ENCODE data around the gene LTB. TPM values are rescaled to one million over a fixed set of nuclear protein-coding genes. Genes with fewer than 3 reads are reported as not detected.

LTB gene
- total RNA-seq, 1 donor from 2014 or later: 0.57 TPM

DNA sequence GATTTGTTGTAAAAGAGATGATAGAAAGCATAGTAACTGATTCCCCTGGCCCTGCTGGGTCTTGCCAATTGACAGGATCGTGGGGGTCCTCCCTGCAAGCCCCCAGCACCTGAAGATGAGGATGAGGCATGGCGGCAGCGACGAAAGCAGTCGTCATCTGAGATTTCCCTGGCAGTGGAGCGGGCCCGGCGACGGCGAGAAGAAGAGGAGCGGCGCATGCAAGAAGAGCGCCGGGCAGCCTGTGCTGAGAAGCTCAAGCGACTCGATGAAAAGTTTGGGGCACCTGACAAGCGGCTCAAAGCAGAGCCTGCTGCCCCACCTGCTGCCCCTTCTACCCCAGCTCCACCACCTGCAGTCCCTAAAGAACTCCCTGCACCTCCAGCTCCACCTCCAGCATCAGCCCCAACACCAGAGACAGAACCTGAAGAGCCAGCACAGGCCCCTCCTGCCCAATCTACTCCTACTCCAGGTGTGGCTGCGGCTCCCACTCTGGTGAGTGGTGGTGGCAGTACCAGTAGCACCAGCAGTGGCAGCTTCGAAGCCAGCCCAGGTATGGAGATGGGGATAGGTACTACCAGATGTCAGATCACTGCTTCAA is 45.6 kb upstream of the LTB start:
- no peak for DNase-seq (ENCODE audit: low spot score, unreplicated experiment)
- Mint-ChIP-seq H3K36me3 (ENCODE audit: insufficient read depth) (peaks cover 42% of the 10 kb centered on the region), H3K9me3 (ENCODE audit: low read depth) (no peaks in the 10 kb centered on the region), H3K4me3 (ENCODE audit: low read depth) (no peak overlapping the region), H3K27ac (no peak overlapping the region), H3K4me1 (ENCODE audit: low read depth) (peaks cover 1% of the 10 kb centered on the region), H3K27me3 (no peaks in the 10 kb centered on the region)
- TF ChIP-seq, protein P1, sequence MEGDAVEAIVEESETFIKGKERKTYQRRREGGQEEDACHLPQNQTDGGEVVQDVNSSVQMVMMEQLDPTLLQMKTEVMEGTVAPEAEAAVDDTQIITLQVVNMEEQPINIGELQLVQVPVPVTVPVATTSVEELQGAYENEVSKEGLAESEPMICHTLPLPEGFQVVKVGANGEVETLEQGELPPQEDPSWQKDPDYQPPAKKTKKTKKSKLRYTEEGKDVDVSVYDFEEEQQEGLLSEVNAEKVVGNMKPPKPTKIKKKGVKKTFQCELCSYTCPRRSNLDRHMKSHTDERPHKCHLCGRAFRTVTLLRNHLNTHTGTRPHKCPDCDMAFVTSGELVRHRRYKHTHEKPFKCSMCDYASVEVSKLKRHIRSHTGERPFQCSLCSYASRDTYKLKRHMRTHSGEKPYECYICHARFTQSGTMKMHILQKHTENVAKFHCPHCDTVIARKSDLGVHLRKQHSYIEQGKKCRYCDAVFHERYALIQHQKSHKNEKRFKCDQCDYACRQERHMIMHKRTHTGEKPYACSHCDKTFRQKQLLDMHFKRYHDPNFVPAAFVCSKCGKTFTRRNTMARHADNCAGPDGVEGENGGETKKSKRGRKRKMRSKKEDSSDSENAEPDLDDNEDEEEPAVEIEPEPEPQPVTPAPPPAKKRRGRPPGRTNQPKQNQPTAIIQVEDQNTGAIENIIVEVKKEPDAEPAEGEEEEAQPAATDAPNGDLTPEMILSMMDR (IDR thresholded peaks at IDR 0.05; ENCODE audit: unreplicated experiment): no peak

DNA sequence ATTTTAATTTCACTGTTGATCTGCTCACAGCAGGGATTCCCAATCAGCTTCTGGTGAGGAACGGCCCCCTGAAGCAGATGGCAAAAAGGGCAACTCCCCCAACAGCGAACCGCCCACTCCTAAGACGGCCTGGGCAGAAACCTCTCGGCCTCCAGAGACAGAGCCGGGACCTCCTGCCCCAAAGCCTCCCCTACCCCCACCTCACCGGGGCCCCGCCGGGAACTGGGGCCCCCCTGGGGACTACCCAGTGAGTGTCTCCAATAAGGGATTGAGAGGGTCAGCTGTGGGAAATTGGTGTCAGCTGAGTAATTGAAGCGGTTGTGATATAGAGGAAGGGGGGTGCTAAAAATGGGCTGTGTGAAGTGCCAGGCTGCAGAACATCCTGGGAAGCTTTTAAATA is 44.7 kb upstream of the LTB start:
- TF ChIP-seq, protein P1 (IDR thresholded peaks at IDR 0.05; ENCODE audit: unreplicated experiment): no peak
- no peak for DNase-seq (ENCODE audit: low spot score, unreplicated experiment)
- no peak overlapping the region for H3K4me3 Mint-ChIP-seq (ENCODE audit: low read depth)

DNA sequence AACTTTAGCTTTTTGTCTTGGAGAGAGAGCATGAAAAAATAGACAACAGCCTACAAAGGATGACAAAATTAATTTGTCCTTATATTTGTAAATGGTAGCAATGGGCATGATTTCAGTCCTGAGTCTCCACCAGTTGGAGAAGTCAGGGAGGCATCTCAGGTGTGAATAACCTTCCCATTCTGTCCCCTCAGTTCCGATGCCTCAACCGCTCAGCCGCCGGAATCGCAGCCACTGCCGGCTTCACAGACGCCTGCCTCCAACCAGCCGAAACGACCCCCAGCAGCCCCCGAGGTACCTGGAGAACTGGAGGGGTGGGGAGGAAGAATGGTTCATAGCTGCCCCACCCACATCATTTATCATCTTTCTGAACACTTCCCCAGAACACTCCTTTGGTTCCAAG is 41.8 kb upstream of the LTB start:
- TF ChIP-seq, protein P1 (IDR thresholded peaks at IDR 0.05; ENCODE audit: unreplicated experiment): no peak
- no peaks in the 10 kb centered on the region for H3K27me3 Mint-ChIP-seq
- H3K9me3 Mint-ChIP-seq (ENCODE audit: low read depth): no peaks in the 10 kb centered on the region
- H3K4me3 Mint-ChIP-seq (ENCODE audit: low read depth): no peak overlapping the region
- no peak for DNase-seq (ENCODE audit: low spot score, unreplicated experiment)
- H3K27ac Mint-ChIP-seq: peak overlapping the region; percentile 50
- peaks cover 14% of the 10 kb centered on the region for H3K4me1 Mint-ChIP-seq (ENCODE audit: low read depth)
- peaks cover 38% of the 10 kb centered on the region for H3K36me3 Mint-ChIP-seq (ENCODE audit: insufficient read depth)

More for the DNA sequence above, 44.7 kb upstream of the LTB start:
- H3K27me3 Mint-ChIP-seq: no peaks in the 10 kb centered on the region
- H3K4me1 Mint-ChIP-seq (ENCODE audit: low read depth): peaks cover 10% of the 10 kb centered on the region
- peak overlapping the region; percentile 19 for H3K27ac Mint-ChIP-seq
- H3K36me3 Mint-ChIP-seq (ENCODE audit: insufficient read depth): peaks cover 48% of the 10 kb centered on the region
- H3K9me3 Mint-ChIP-seq (ENCODE audit: low read depth): no peaks in the 10 kb centered on the region

DNA sequence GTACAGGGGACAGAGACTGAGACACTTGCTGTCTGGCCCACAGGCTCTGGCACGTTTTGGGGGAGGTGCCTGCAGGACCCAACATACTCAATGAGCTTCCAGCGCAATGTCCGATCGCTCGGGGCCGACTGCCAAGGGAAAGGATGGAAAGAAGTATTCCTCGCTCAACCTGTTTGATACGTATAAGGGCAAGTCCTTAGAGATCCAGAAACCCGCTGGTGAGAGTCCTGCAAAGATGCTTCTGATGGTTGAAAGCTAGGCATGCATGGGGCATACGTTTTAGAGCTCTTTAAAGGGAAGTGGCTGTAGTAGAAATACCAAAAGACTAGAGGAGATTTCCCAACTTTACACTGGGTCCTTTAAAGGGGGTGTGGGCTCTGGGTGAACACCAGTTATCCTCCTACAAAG is 40.5 kb upstream of the LTB start:
- Mint-ChIP-seq H3K27me3 (no peaks in the 10 kb centered on the region), H3K4me1 (ENCODE audit: low read depth) (peaks cover 14% of the 10 kb centered on the region), H3K9me3 (ENCODE audit: low read depth) (no peaks in the 10 kb centered on the region), H3K4me3 (ENCODE audit: low read depth) (peak overlapping the region; percentile 89), H3K27ac (peak overlapping the region; percentile 96), H3K36me3 (ENCODE audit: insufficient read depth) (peaks cover 32% of the 10 kb centered on the region)
- DNase-seq (ENCODE audit: low spot score, unreplicated experiment): no peak
- TF ChIP-seq, protein P1 (IDR thresholded peaks at IDR 0.05; ENCODE audit: unreplicated experiment): no peak

DNA sequence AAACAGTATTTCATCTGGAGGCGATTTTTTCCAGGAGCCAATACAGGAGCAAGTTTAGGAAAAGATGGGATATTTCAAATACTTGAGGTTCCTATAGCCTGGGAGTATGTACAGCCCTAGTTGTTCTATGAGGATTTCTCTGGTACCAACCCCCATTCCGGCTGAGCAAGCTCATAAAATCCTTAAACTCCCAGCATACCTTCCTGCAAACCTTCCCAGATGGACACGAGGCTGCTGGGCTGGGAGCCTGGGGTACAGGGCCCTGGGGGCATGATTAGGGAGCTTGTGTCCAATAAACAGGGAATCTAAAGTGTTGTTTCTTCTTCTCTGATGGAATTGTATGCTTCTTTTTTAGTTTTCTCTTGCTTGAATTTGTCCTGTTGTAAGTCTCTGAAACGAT is 39.8 kb upstream of the LTB start:
- Mint-ChIP-seq H3K9me3 (ENCODE audit: low read depth) (no peaks in the 10 kb centered on the region), H3K4me3 (ENCODE audit: low read depth) (peak overlapping the region; percentile 89), H3K4me1 (ENCODE audit: low read depth) (peaks cover 14% of the 10 kb centered on the region), H3K36me3 (ENCODE audit: insufficient read depth) (peaks cover 26% of the 10 kb centered on the region), H3K27me3 (no peaks in the 10 kb centered on the region), H3K27ac (peak overlapping the region; percentile 96)
- DNase-seq (ENCODE audit: low spot score, unreplicated experiment): no peak
- TF ChIP-seq, protein P1 (IDR thresholded peaks at IDR 0.05; ENCODE audit: unreplicated experiment): no peak
